ENCODE data around the gene EVA1C.

The EVA1C gene

DNA sequence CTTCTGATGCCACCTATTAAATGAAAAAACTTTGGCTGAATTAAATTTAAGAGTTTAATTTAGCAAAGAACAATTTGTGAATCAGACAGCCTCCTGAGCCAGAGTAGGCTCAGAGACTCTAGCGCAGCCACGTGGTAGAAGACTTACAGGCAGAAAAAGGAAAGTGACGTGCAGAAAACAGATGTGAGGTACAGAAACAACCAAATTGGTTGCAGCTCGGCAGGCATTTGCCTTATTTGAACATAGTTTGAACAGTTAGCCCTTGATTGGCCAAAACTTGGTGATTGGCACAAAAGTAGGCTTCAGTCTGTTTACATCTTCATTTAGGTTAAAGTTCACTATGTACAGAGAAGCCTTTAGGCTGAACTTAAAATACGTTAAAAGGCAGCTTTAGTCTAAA is 149.9 kb downstream of the EVA1C start:
- peak; percentile 49 for DNase-seq (ENCODE audit: low read depth)

DNA sequence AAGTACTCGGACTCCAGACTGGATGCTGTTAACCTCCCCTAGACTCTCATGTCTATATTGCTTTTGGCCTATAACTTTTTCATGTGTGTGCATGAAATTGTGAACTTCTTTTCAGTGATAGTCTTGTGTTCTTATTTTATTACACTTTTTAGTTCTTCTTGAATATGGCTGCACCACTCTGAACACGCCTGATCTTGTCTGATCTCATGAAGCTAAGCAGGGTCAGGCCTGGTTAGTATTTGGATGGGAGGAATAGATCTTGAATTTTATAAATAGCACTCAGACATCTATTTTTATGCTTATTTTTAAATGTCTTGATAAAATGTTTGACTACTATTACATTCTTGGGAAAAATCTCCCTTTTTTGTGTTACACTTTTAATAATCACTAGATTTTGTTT is 150.4 kb downstream of the EVA1C start:
- DNase-seq (ENCODE audit: low read depth), result no peak
